ENCODE data around the gene C1QB. TPM values are rescaled to one million over a fixed set of nuclear protein-coding genes. Genes with fewer than 3 reads are reported as not detected.

C1QB gene
- total RNA-seq, 2 donors from 2014 or later = 106 to 151 TPM

GRCh38 chr1:22650089-22650693, 2.8 kb upstream of the C1QB start:
- intact Hi-C loops (cut with DNase I) = no loop called here
- 93% methylated on average over 13 of the region's 13 CpGs for WGBS
- H3K9me3 ChIP-seq = no peaks in the 10 kb centered on the region
- H3K36me3 ChIP-seq = no peaks in the 10 kb centered on the region
- H3K4me3 ChIP-seq = no peak overlapping the region
- no peak for TF ChIP-seq POLR2AphosphoS5 (IDR thresholded peaks at IDR 0.05)
- TF ChIP-seq CTCF (IDR thresholded peaks at IDR 0.05) = no peak
- TF ChIP-seq POLR2A (IDR thresholded peaks at IDR 0.05) = no peak
- H3K27ac ChIP-seq = no peak overlapping the region
- H3K27me3 ChIP-seq (replicated peaks; ENCODE audit: insufficient read depth) = no peaks in the 10 kb centered on the region
- no peaks in the 10 kb centered on the region for H3K4me1 ChIP-seq (replicated peaks)
- no peak for DNase-seq (ENCODE audit: low spot score)

- no peak overlapping the region for H3K27ac ChIP-seq
- no peak overlapping the region for H3K4me3 ChIP-seq
- H3K9me3 ChIP-seq = no peaks in the 10 kb centered on the region
- no peaks in the 10 kb centered on the region for H3K27me3 ChIP-seq (replicated peaks; ENCODE audit: insufficient read depth)
- H3K4me1 ChIP-seq (replicated peaks) = no peaks in the 10 kb centered on the region
- TF ChIP-seq CTCF (IDR thresholded peaks at IDR 0.05) (no peak), POLR2A (IDR thresholded peaks at IDR 0.05) (no peak), POLR2AphosphoS5 (IDR thresholded peaks at IDR 0.05) (no peak)
- no peaks in the 10 kb centered on the region for H3K36me3 ChIP-seq
- WGBS = 63% methylated on average over 15 of the region's 15 CpGs
- no peak for DNase-seq (ENCODE audit: low spot score)
- intact Hi-C loops (cut with DNase I) = no loop called here
These were observed 837 bp upstream of the C1QB start for GRCh38 chr1:22651941-22652856.

- intact Hi-C loops (cut with DNase I) = no loop called here
- Histone ChIP-seq H3K4me3 (no peak overlapping the region), H3K27ac (no peak overlapping the region), H3K36me3 (no peaks in the 10 kb centered on the region), H3K9me3 (no peaks in the 10 kb centered on the region), H3K27me3 (replicated peaks; ENCODE audit: insufficient read depth) (no peaks in the 10 kb centered on the region), H3K4me1 (replicated peaks) (no peaks in the 10 kb centered on the region)
- no peak for TF ChIP-seq POLR2A (IDR thresholded peaks at IDR 0.05)
- 57% methylated on average over 5 of the region's 5 CpGs for WGBS
- no peak for DNase-seq (ENCODE audit: low spot score)
These were observed 1.7 kb downstream of the C1QB start for GRCh38 chr1:22654692-22655091.

GRCh38 chr1:22658385-22659163, 5.5 kb downstream of the C1QB start:
- 67% methylated on average over 3 of the region's 3 CpGs for WGBS
- Histone ChIP-seq H3K36me3 (no peaks in the 10 kb centered on the region), H3K27ac (no peak overlapping the region), H3K9me3 (no peaks in the 10 kb centered on the region), H3K4me3 (no peak overlapping the region), H3K4me1 (replicated peaks) (no peaks in the 10 kb centered on the region), H3K27me3 (replicated peaks; ENCODE audit: insufficient read depth) (no peaks in the 10 kb centered on the region)
- no peak for TF ChIP-seq POLR2AphosphoS5 (IDR thresholded peaks at IDR 0.05)
- no peak for TF ChIP-seq CTCF (IDR thresholded peaks at IDR 0.05)
- TF ChIP-seq POLR2A (IDR thresholded peaks at IDR 0.05) = no peak
- no peak for DNase-seq (ENCODE audit: low spot score)
- intact Hi-C loops (cut with DNase I) = no loop called here

GRCh38 chr1:22660716-22661241, 7.7 kb downstream of the C1QB start:
- Histone ChIP-seq H3K27me3 (replicated peaks; ENCODE audit: insufficient read depth) (no peaks in the 10 kb centered on the region), H3K27ac (no peak overlapping the region), H3K4me1 (replicated peaks) (no peaks in the 10 kb centered on the region), H3K36me3 (no peaks in the 10 kb centered on the region), H3K4me3 (no peak overlapping the region), H3K9me3 (no peaks in the 10 kb centered on the region)
- 93% methylated on average over 19 of the region's 19 CpGs for WGBS
- intact Hi-C loops (cut with DNase I) = no loop called here
- TF ChIP-seq POLR2A (IDR thresholded peaks at IDR 0.05) = no peak
- no peak for TF ChIP-seq POLR2AphosphoS5 (IDR thresholded peaks at IDR 0.05)
- no peak for TF ChIP-seq CTCF (IDR thresholded peaks at IDR 0.05)
- DNase-seq (ENCODE audit: low spot score) = no peak

Data from prostate gland (tissue), 2 donors.